GM18951 (cell line): ENCODE measurements around the gene DMKN.

Experiments
- POLR2A ChIP-seq: IDR thresholded peaks from 4 replicates; pipeline ENCODE4 v1.6.1; 2011; ENCODE audit warnings: mild to moderate bottlenecking; ENCODE audit not compliant: insufficient read length, insufficient read depth; ENCODE audit errors: extremely low read depth
- in situ Hi-C: fragments of 300-500 bp; cut with MboI; formaldehyde crosslinking; loops from one replicate; pipeline ENCODE4 v1.12.0; 2022; ENCODE audit warnings: low sequenced_read_pairs, mixed read lengths, inconsistent platforms; ENCODE audit not compliant: unreplicated experiment

DMKN gene

DNA sequence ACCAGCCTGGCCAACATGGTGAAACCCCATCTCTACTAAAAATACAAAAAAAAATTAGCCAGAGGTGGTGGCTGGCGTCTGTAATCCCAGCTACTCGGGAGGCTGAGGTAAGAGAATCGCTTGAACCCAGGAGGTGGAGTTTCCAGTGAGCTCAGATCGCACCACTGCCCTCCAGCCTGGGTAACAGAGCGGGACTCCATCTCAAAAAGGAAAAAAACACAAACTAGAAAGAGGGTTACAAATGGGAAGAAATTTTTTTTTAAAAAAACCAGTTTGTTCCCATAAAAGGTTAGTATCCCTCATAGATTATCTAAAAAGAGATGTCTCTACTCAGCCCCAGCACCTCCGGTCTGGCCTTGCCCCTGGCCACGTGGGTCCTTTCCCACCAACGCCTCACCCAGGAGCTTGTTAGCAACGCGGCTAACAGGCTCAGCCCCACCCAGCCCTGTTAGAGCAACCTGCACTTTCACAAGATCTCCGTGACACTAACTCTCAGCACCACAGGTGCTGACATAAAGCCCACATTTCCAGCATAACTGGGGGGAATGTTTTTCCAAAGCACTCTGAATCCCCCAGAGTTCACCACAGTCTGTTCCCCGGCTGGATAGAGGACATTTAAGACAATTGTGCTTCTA lies 4.3 kb downstream of the DMKN start:
- in situ Hi-C loops: no loop called here
- TF ChIP-seq POLR2A: no peak

DNA sequence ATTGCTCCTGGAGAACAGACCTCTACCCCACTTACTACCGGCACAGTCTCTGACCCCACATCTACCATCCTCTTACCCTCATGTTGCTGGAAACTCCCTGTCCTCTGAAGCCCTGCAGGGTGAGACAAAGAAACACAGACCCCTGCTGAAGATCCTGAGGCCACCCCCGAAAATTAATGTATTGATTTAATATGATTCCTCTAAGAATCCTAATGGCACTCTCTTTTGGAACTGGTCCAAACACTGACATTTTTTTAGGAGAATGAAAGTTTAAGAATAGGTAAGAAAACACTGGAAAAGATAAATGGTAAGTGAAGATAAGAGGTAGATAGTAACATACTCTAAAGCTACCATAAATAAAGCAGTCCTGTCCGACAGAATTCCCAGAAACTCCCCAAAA lies 5.3 kb downstream of the DMKN start:
- in situ Hi-C loops: no loop called here
- no peak for TF ChIP-seq POLR2A

DNA sequence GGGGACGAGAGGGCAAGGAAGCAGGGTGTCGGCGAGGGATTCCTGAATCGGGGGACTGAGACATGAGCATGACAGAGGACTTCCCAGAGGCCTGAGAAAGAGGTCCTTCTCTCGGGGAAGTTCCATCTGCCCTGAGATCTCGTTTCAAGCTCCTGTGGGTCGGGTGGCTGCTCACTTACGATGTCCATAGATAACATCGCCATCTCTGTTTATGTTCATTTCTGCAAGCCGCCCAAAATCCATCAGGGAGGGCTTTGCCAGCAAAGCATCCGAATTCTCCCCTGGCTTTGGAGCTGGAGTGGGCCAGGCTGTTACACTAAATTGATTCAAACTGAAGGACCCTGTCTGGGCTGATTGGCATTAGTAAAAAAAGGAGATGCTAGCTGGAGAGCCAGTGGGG lies 5.9 kb downstream of the DMKN start:
- in situ Hi-C loops: no loop called here
- no peak for TF ChIP-seq POLR2A

DNA sequence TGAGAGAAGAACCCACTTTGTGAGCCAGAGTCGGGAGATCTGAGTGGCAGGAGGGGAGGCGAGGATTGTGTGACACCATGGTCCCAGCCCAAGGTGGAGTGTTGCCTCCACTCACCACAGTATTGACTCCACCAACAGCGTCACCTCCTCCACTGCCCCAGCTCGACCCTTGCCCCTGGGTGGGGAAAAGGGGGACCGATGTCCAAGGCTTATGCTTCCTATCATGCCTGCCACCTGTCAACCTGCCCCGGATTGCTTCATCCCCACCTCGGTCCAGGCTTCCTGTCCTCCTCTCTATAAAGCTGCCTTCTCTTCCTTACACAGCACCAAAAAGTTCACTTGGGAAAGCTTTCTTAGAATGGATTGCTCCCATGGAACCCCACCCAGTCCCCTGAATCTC lies 7.4 kb downstream of the DMKN start:
- no peak for TF ChIP-seq POLR2A
- in situ Hi-C loops: no loop called here

DNA sequence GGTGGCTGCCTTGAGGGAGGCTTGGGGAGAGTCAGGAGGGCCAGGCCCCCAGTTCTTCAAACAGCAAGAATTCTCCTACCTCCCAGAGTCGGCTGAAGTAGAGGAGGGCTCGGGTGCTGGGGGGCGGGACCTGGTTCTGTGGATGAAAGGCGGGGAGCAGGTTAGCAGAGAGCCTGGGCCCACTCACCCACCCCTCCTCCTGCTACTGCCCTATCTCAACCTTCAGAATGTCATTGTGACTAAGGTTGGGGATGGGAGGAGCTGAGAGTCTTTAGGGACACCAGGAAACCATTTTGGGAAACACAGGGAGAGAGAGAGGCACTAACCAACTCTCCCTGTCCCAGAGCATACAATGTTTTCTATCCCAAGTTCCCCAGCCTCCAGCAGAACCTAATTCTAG lies 10.7 kb downstream of the DMKN start:
- no peak for TF ChIP-seq POLR2A
- in situ Hi-C loops: no loop called here

DNA sequence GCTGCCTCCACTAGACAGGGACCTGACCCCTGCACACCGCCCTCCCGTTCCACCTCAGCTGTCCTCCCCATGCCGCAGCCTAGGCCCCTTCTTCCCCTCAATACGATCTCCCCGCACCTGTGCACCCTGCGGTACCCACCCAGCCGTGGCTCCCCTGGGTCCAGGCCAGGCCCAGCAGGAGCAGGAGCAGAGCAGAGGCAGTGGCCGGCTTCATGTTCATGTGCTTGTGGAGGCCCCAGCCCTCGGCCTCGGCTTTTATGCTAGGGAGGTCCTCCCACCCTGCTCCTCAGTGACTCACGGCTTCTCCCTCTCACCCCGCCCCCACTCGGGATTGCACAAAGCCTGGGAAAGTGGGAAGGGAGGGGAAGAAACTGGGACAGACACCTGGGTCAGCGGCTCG lies 11.8 kb downstream of the DMKN start:
- TF ChIP-seq POLR2A: no peak
- in situ Hi-C loops: no loop called here

DNA sequence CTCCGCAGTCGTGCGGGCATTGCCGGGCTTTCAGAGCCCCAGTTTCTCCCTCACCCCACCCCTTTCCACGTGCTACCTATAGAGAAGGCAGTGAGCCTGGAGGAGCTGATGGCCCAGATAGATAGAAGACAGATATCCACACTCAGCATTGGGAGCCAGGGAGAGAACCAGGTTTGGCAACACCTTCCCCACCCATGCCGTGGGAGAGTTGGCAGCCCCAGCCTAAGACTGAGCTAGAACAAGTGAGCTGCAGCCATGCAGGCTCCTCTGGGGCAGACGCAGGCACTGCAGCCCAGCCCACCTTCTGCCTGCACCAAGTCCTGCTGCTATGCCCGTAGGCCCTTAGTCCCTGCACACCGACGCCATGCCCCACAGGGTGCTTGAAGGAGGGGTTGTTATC lies 12.8 kb downstream of the DMKN start:
- TF ChIP-seq POLR2A: no peak
- in situ Hi-C loops: no loop called here

DNA sequence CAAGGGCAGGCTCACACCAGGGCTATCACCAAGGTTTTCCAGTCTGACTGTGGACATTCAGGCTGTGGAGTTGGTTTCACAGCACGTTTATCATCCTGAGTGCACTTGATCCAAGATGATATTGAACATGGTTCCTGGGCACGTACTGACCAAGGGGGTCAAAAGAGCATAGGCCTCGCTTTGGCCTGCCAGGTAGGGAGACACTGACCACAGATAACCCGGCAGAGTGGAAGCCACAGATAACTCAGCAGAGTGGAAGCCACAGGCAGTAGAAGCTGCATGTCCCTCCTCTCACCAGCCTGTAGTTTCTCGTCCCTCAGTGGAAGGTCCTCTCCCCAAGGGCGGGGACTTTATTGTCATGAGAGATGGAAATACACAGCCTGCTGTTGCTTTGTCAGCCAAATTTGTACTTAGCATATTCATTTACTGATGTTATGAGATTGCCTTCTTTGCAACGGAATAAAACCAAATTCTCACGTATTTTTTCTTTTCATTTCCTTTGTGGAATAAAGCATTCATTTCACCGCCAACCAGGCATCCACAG lies 14.4 kb downstream of the DMKN start:
- in situ Hi-C loops: no loop called here
- TF ChIP-seq POLR2A: no peak

DNA sequence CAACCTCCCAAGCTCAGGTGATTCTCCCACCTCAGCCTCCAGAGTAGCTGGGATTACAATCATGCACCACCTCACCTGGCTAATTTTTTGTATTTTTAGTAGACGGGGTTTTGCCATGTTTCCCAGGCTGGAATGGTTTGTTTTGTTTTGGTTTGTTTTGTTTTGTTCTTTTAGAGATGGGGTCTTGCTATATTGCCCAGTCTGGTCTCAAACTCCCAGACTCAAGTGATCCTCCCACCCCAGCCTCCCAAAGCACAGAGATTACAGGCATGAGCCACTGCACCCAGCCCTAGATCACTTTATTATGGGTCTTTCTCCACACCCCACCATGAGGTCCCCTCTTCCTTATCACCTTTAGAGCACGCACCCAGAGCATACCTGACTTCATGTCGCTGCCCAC lies 15.2 kb downstream of the DMKN start:
- in situ Hi-C loops: no loop called here
- TF ChIP-seq POLR2A: no peak

DNA sequence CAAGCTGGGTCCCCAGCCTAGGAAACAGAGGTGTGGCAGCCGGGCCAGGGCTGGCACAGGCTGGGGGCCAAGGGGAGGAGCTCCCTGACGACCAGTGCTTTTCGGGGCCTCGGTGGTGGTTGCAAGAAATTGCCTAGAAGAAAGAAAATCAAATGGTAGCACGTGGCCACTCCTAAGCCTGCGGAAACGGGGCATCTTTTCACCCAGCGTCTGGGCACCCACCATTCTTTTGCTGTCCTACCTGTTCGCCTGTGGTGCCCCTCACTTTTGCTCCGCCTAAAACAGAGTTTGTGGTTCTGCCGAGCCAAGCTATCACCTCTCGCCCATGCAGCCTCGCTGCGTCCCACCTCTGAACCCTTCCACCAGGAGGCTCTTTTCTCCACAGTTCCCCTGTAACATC lies 16.0 kb downstream of the DMKN start:
- TF ChIP-seq POLR2A: no peak
- in situ Hi-C loops: no loop called here

DNA sequence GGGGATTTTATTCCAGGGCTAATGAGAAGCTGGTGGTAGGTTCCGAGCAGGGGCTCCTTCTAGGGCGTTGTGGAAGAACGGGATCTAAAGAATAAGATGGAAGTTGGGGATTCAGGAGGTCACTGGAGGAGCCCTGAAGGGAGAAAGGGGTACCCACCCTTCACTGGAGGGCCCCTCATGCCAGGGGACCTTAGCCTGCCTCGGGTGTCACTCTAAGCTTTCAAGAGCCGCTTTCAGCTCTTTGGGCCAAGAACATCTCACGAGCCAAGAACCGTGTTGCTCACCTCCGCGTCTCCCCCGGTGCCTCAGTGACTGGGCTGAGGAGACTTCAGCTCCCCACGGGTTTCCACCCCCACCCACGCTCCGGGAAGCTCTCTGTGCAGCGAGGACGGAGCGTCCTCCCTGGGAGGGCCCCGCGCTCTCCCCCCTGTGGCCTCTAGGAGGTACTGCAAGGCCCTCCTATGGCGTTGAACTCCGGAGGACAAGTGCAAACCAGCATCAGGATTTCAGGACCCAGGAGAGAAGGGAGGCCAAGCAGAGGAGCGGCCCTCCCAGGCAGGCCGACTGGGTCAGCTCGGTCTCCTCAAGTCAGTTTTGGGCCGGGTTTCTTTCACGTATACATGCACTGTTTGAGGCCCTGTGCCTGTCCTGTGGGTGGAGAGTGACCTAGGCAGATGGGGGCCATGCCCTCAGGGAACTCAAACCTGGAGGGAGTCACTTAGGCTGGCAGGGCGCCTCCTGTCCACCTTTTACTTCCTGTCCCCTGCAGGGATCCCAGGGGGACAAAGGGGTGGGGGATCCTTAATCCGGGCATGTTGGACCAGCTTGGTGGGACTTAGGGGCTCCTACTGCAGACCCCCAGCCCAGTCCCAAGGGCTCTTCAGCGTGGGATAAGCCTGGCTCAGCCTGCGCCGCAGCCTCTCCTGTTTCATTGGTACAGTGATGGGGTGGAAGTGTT lies 18.1 kb downstream of the DMKN start:
- in situ Hi-C loops: no loop called here
- no peak for TF ChIP-seq POLR2A

DNA sequence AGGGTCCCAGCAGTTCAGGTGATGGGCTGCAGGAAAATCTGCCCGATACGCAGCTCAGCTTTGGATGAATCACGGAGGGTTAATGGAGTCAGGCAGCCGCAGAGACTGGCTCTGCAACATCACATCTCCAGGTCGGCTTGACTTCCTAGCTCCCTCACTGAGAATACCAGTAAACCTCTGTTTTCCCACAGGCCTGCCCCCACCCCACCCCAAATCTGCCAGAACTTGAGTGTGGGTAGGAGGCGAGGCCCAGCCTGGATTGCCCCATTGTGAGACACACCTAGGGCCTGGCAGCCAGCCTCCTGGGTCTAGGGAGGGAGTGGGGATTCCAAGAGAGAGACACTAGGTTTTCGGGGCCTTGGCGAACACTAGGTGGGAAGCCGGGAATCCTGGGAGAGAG lies 19.5 kb downstream of the DMKN start:
- no peak for TF ChIP-seq POLR2A
- in situ Hi-C loops: no loop called here

DNA sequence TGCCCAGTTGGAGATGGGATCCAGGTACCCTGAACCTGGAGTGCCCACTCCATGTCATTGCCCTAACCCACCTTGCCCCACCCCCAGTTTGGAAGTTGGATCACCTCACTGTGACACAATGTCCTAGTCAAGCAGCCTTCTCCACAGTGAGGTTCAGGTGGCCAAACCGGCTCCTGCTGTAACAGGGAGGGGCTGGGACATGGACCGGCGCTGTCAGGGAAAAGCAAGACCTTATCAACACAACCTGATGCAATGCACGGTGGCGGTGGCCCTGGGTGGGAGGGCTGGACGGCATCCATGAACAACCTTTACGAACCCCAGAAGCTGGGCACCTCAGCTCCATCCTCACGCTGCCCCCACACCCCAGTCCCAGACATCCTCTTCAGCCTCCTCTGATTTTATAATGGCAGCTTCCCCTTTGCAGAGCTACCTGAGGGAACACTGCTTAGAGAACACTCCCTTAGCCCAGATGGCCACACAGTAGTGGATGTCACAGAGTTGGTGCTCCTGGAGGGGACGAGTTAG lies 21.6 kb downstream of the DMKN start:
- no peak for TF ChIP-seq POLR2A
- in situ Hi-C loops: no loop called here

DNA sequence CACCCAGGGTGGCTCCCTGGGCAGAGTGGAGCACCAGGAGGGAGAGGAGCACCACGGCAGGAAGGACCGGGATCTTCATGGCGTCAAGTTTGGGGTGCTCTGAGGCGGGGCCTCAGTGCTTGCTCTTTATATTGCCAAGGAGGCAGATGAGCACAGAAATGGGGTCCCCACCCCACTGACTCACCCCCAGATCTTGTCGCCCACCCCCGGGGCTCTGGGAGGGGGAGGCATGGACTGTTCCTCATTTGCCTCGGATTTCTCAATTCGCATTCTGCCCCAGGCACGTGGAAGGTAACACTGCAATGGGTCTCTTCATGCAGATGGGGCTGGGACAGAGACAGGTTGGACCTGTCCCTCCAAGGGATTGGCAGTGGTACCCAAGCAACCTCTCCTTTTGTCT lies 23.1 kb downstream of the DMKN start, which contains the start of gene KRTDAP:
KRTDAP (minus strand) TSS at position 101 of the 400 bp plus-strand sequence; CDS start at position 79, 22 bp downstream.
- in situ Hi-C loops: no loop called here
- no peak for TF ChIP-seq POLR2A

DNA sequence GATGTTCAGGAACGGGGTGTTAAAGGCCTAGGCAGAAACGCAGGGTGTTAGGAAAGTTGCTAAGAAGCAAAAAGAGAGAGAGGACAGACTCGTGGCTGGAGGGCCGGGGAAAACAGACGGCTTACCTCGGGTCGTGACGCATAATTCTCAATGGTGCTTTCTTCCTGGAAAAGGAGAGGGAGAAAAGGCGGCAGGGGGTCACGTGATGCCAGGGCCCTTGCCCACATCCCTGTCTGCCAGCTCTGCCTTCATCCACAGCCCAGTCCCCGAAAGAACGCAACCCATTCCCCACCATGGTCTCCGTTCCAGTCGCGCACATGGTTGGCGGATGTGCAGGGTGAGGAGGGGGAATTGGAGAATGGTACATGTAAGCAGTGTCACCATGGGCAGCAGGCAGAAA lies 24.8 kb downstream of the DMKN start:
- in situ Hi-C loops: no loop called here
- no peak for TF ChIP-seq POLR2A
